ENCODE data around the gene PRKRA.
A peak's percentile ranks its signal among the peaks of the same experiment; 100 is the strongest.
"Not testable (repeated sequence)": the region's sequence is repeated elsewhere in the genome, so short reads cannot be mapped to it uniquely, and the experiment has no call there.

Gene PRKRA

DNA sequence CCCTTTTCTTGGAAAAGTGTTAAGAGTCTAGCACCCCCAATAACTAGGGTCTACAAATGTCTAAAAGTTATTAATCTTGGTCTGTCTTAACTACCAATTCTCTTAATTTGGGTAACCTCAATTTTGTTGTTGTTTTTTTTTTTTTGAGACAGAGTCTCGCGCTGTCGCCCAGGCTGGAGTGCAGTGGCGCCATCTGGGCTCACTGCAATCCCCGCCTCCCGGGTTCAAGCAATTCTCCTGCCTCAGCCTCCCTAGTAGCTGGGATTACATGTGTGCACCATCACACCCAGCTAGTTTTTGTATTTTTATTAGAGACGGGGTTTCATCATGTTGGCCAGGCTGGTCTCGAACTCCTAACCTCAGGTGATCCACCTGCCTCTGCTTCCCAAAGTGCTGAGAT lies 38.5 kb downstream of the PRKRA start:
- not testable (repeated sequence) for DNase-seq

DNA sequence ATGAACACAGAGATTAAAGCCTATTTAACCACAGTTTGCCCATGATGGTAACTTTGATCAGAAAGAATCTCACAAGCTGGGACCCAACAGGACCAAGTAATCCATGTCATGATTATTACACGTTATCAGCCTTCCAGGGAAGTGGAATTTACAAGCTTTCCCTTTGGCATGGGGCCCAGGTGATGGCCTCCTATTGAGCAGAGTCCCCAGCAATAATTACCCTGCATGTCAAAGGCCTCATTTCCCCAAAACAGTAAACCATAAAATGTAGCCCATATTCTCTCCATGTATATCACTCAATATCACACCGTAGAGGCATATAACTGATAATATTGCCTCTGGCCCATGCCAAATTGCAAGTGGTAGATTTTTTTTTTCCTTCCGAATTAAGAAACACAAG lies 38.9 kb downstream of the PRKRA start:
- no peak for DNase-seq

DNA sequence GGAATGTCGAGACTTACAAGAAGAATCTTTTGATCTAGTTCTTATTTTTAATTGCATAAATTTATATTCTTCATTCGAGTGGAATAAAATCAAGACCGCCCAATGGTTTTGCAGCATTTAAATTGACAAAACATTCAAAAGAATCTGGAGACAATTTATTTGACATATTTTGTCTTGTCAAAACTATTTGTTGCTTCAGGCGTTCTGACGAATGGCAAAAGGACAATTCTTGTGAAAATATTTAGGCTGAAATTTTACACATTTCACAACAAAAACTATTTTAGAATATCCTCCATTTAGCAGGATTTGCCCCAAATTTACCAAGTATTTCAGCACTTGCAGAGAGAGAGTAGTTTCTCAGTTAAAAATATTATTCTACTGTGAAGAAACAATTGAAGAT lies 41.7 kb downstream of the PRKRA start:
- DNase-seq = no peak

DNA sequence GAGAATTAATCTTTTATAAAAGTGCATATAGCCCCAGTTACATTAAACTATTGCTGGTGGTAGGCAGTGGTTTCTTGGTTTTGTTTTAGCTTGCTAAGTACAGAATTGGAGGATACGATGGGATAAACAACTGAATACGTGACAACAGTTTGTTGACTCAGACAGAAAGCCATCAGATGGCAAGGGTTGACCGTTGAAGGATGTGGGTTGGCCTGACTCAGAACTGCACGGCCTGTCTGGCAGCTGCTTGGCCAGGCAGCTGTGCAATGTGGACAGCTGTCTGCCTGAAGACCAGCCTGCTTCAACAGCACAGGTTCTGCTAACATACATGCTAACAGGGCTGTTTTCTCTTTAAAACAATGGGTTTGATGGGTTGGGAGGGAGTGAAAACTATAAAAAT lies 46.6 kb downstream of the PRKRA start:
- DNase-seq = no peak

DNA sequence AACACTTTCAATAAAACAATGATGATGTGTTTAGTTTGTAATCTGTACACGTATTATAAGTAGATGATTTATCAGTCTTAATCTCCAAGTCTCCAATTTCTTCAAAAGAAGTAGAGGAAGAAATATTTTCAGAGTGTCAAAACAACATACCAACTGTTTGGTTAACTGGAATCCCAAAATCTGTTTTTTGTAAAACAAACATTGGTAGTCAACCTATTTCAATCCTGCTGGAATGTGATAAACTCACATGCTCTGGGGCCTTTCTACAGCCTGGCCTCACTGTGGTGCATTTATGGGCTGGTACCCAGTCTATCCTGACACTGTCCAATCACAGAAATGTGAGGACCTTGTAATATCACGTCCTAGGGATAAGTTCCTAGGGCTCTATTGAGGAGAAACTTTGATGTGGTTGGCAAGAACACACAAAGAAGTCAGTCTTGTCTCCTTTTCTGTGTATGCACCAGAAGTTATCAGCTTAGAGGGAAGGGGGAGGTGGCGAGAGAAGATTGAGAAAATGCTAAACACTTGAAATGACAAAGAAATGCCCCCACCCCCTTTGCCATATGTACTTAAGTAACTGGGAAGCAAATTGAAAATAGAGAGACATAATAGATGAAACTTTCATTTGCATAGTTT lies 47.2 kb downstream of the PRKRA start:
- DNase-seq = no peak

DNA sequence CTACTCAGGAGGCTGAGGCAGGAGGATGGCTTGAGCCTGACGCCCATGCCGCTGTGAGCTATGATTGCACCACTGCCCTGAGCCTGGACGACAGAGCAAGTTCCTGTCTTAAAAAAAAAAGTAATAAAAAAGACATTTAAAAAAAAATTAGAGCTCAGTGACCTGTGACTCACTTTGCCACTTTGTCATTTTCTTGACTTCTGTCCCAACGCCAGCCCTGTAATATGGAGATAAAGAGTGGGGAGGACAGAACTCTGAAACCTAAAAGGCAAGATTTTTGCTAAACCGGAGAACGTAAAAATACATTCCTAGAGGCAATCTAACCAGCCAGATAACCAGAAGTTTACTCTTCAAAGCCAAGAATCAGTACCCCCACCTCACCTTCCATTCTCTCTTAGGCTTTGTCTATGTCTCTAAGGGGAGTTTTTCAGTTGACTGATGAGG lies 49.0 kb downstream of the PRKRA start:
- DNase-seq = no peak

DNA sequence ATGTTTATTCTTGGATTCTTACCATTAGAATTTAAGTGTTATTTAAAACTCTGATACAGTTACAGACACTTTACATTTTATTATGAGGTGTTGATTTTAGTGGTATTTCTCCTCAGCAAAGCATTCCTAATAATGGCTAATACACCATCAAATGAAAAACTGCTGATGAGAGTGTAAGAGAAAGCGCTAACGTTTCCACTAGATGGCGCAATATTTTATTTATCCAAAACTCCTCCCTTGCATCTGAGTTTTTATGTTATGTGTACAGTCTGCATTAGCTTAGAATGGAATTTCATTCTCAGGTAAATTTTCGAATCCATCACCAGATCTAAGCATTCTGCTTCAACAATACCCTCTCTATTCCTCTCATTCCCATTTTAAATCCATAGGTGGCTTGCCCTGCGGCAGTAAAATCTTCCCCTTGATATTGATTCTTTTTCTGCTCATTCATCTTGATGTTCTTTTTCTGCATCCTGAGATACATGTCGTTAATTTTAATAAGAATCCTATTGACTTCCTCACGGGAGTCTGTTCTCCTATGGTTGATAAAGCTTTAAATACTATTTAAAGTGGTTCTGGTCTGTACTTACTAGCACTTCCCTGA lies 53.9 kb downstream of the PRKRA start:
- peak; percentile 54 for DNase-seq

DNA sequence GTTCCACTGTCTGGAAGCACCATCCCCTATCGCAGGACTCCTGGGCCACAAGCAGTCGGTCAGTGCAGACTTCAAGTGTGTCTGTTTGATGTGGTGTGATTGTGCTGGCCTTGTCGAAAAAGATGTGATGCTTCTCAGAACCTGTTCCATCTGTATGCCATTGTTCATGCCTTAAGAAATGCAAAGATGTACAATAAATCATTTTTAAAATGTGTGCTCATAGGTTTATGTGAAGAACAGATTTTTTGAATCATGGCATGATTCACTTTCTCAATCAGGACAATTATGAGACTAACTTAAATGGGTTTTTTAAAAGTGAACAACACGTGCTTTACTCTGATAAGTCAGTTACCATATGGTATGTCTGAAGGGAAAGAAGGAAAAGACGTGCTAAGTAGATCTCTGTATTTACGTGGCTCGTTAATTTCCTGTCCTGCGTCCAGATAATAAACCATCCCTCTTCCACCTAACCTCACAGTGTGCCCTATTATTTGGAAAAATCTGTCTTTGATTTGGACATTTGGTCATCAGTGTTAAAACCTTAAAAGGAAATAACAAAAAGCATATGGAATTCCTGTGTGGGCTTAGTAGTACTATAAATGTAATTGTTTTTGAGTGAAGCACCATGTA lies 54.9 kb downstream of the PRKRA start:
- DNase-seq = no peak

DNA sequence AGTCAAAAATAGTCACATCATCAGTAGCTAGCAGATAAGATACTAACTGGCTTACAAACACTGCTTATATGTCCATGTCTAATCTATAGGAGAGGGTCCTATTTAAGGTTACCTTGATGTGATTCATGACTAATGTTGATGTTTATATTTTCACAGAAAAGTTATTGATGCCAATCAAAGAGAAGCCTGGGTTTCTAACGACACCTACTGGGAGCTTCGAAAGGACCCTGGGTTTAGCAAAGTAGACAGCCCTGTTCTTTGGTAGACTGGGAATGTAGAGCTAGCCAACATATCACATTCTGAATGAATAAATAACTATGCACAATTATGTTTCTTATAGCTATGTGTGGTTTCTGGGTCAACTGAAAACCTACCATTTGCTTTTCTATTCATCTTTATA lies 55.7 kb downstream of the PRKRA start:
- DNase-seq = no peak

DNA sequence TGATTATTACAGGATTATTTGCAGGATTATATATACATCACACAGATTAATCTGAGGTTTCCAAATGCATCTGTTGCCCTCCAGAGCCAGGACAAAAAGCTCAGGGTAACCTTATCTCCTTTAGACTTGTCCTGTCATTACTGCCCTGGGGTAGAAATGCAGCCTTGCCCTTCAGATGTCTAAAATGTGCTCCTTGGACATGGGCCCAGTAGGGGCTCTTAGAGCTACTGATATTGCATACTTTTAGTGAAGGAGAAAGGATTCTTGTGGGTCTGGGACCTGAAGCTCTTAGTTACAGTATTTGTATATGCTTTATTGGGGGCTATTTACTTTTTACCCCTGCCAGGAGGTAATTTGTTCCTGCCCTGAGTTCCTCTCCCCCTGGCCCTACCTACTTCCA lies 56.1 kb downstream of the PRKRA start:
- DNase-seq = no peak

DNA sequence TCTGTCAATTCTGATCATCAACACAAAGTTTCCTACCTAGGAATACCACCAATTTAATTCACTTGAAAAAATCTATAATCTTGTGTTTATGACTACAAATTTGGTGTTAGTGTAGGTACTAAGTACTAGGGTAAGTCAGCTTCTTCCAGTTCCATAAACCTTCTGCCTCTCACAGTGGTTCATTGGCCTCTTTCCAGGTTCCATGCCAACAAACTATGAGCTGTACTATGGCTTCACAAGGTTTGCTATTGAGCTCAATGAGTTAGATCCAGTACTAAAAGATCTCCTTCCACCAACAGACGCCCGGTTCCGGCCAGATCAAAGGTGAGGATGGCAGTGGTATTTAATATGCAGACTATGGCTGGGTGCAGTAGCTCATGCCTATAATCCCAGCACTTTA lies 58.8 kb downstream of the PRKRA start:
- DNase-seq = no peak

DNA sequence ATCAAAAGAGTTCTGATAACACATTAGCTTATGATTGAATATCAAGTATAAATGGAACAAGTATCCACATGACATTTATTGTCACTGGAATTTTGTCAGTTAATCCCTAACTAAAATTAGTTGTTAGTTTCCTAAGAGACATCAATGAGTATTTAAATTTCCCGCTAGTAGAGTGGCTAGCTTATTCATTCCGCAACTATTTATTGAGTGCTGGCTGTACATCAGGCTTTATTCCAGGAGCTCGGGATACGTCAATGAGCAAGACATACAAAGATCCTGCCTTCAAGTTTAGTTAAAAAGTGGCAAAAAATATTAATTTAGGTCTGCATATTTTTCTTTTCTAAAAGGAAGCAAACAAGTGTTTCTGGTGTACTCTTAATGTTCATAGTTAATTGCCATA lies 59.3 kb downstream of the PRKRA start:
- no peak for DNase-seq

DNA sequence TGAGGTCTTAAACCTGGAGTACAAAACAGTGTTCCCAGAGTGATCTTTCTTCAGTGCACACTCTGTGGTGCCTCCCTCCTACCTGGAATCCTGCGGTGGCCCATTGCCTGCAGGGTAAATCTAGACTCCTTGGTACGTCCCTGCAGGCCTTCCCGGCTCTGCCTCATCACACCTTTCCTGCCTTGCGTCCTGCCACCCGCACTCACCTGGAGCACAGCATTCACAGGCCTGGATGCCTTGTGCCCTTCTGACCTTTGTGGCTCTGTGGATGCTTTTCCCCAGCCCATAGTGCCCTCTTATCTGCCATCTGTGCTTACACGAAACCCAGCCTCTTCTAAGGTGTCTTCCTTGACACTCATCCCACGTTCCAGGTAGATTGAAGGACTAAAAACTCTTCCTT lies 62.7 kb downstream of the PRKRA start:
- DNase-seq = no peak

DNA sequence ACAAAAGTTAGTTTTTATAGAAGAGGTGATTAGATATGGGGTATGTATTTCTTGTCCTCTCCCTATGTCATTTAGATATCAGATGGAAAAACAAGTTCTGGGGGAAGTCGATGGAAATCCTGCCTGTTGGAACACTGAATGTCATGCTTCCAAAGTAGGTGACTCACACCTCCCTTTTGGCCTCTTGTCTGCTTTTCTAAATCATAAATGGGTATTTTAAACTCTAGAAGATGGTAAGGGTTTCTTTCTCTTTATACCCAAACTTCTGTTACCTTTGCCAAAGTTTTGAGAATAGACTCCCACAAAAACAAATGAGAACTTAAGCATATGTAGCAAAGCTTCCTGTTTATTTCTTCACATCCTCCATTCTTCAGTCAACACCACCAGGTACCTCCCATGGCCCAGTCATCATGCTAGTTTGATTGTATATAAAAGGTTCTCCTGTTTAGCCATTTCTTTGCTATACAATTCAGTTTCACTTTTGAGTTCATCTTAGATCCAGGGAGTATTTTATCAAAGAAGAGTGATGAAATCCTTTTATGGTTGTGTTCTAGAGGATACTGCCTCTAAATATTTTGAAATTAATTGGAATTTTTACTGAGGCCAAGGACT lies 63.9 kb downstream of the PRKRA start:
- DNase-seq = no peak

DNA sequence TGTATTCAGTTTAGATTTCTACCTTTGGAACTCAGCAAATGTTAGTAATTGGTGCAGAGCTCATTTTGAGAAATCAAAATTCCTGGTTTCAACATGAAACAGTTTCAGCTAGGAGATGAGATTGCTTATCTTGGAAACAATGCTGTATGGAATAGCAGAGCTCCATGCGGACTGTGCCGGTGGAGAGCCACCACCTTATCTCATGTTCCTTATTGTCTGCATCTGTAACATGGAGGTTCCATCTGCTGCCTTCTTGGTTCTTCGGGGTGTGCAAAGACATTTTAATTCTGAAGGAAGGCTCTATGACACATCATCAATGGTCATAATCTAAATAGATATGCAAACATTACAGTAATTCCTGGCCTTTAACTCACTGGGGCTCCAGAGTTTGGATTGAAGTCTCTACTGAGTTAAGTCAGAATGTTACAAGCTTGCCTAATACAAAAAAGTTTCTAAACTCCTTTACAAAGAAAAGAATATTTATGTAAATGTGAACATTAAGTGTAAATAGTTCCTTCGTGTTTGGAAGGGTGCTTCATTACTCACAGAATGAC lies 65.3 kb downstream of the PRKRA start:
- no peak for DNase-seq

DNA sequence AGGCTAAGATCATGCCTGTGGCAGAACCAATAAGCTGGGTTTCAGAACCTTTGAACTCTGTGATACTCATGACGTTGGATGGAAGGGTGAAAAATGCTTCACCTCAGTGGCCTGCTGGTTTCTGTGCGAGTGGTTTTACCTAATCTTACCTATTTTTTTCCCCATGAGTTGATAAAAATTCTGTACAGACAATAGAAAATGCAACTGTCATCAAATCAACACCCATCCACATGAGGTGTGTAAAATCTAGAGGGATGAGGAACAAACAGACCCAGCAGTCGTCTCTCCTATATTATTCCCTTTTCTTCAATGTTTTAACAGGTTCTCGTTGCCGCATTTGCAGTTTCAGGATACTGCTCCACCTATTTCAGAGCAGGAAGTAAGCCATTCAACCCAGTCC lies 67.3 kb downstream of the PRKRA start:
- DNase-seq = no peak
